Tibial nerve (tissue), 4 donors: ENCODE results near the gene BET1L. TPM values are rescaled to one million over a fixed set of nuclear protein-coding genes. Genes with fewer than 3 reads are reported as not detected.

Source experiments
- DNase-seq, 2 donors: peaks; one replicate each; pipeline ENCODE4 v3.0.0-alpha.2; 2019; ENCODE audit warnings: low spot score in 2 of 2
- H3K27ac ChIP-seq, 4 donors: fragments of 200-600 bp; sonication (generic) in 3 of 4; one replicate each; pipeline ENCODE4 v1.5.1; 2017 to 2019; ENCODE audit warnings: mild to moderate bottlenecking in 1 of 4
- H3K27me3 ChIP-seq, 2 donors: fragments of 200-600 bp; sonication (generic) in 1 of 2; one replicate each; pipeline versions ENCODE4 v1.5.1 to v1.6.0; 2017 to 2019
- H3K36me3 ChIP-seq, 3 donors: fragments of 200-600 bp; sonication (generic); one replicate each; pipeline ENCODE4 v1.5.1; 2018 to 2019
- H3K4me1 ChIP-seq, 4 donors: fragments of 200-600 bp; sonication (generic) in 3 of 4; one replicate each; pipeline ENCODE4 v1.5.1; 2017 to 2019
- H3K4me3 ChIP-seq, 4 donors: fragments of 200-600 bp; sonication (generic) in 3 of 4; one replicate each; pipeline ENCODE4 v1.5.1; 2017 to 2019; ENCODE audit warnings: mild to moderate bottlenecking in 1 of 4, moderate library complexity in 1 of 4
- H3K9me3 ChIP-seq, 4 donors: fragments of 200-600 bp; sonication (generic) in 3 of 4; one replicate each; pipeline ENCODE4 v1.5.1; 2017 to 2019
- EP300 ChIP-seq, 2 donors: sonication (generic); formaldehyde crosslinking; IDR thresholded peaks; one replicate each; pipeline ENCODE4 v1.6.1; 2017; ENCODE audit warnings: antibody characterized with exemption in 2 of 2, mild to moderate bottlenecking in 1 of 2
- POLR2A ChIP-seq, 2 donors: fragments of 450-650 bp; IDR thresholded peaks; one replicate each; pipeline ENCODE4 v1.6.1; 2017; ENCODE audit warnings: antibody characterized with exemption in 2 of 2, mild to moderate bottlenecking in 2 of 2, moderate library complexity in 2 of 2
- WGBS, 2 donors: methylation state at CpG; one replicate each; pipeline ENCODE4 v1.1.5; 2018; 5-methylcytosine and 5-hydroxymethylcytosine counted together
- total RNA-seq, 4 donors: library from RNA; depleted of rRNA; stranded (reverse); fragments of >200 nt; gene quantifications; one replicate each; pipeline ENCODE4 v1.1.0, GENCODE V29; 2016
- TF ChIP-seq, protein P1 (sequence below), 5 experiments: fragments of 200-600 bp in 3 of 5; fragments of 450-650 bp in 2 of 5; sonication (generic) in 3 of 5; IDR thresholded peaks; one replicate each; pipeline ENCODE4 v1.5.1; 2016 to 2019; ENCODE audit warnings: antibody characterized with exemption in 5 of 5, mild to moderate bottlenecking in 3 of 5, moderate library complexity in 2 of 5

The BET1L gene
- total RNA-seq, 4 donors from 2014 or later, result 30.9 to 43.9 (median 38.7) TPM

- Histone ChIP-seq H3K4me1 (peaks cover 14 to 32% (median 19%) of the 10 kb centered on the region in 4 donors), H3K4me3 (no peak overlapping the region), H3K27ac (peak overlapping the region in 1 of 4 donors; percentile 98), H3K36me3 (peaks cover 7 to 62% (median 28%) of the 10 kb centered on the region in 3 donors), H3K27me3 (no peaks in the 10 kb centered on the region), H3K9me3 (no peaks in the 10 kb centered on the region)
- WGBS, 2 donors, result 84 to 96% methylated on average over 5 of the region's 5 CpGs
- TF ChIP-seq EP300 (IDR thresholded peaks at IDR 0.05), result no peak
- no peak for DNase-seq
Measured at GRCh38 chr11:210803-211180, 3.6 kb upstream of the BET1L start.

GRCh38 chr11:210122-210802 lies 3.1 kb upstream of the BET1L start:
- 85 to 86% methylated on average over 6 to 9 of the region's 9 CpGs for WGBS, 2 donors
- TF ChIP-seq EP300 (IDR thresholded peaks at IDR 0.05) (no peak), POLR2A (IDR thresholded peaks at IDR 0.05) (no peak)
- TF ChIP-seq, protein P1, sequence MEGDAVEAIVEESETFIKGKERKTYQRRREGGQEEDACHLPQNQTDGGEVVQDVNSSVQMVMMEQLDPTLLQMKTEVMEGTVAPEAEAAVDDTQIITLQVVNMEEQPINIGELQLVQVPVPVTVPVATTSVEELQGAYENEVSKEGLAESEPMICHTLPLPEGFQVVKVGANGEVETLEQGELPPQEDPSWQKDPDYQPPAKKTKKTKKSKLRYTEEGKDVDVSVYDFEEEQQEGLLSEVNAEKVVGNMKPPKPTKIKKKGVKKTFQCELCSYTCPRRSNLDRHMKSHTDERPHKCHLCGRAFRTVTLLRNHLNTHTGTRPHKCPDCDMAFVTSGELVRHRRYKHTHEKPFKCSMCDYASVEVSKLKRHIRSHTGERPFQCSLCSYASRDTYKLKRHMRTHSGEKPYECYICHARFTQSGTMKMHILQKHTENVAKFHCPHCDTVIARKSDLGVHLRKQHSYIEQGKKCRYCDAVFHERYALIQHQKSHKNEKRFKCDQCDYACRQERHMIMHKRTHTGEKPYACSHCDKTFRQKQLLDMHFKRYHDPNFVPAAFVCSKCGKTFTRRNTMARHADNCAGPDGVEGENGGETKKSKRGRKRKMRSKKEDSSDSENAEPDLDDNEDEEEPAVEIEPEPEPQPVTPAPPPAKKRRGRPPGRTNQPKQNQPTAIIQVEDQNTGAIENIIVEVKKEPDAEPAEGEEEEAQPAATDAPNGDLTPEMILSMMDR (IDR thresholded peaks at IDR 0.05), result no peak
- H3K4me1 ChIP-seq, result peaks cover 14 to 37% (median 24%) of the 10 kb centered on the region in 4 donors
- no peaks in the 10 kb centered on the region for H3K27me3 ChIP-seq
- DNase-seq, result no peak
- H3K27ac ChIP-seq, result peak overlapping the region in 2 of 4 donors; percentile 98 to 99
- peaks cover 7 to 62% (median 28%) of the 10 kb centered on the region in 3 donors for H3K36me3 ChIP-seq
- no peaks in the 10 kb centered on the region for H3K9me3 ChIP-seq
- peak overlapping the region in 1 of 4 donors; percentile 80 for H3K4me3 ChIP-seq

DNA sequence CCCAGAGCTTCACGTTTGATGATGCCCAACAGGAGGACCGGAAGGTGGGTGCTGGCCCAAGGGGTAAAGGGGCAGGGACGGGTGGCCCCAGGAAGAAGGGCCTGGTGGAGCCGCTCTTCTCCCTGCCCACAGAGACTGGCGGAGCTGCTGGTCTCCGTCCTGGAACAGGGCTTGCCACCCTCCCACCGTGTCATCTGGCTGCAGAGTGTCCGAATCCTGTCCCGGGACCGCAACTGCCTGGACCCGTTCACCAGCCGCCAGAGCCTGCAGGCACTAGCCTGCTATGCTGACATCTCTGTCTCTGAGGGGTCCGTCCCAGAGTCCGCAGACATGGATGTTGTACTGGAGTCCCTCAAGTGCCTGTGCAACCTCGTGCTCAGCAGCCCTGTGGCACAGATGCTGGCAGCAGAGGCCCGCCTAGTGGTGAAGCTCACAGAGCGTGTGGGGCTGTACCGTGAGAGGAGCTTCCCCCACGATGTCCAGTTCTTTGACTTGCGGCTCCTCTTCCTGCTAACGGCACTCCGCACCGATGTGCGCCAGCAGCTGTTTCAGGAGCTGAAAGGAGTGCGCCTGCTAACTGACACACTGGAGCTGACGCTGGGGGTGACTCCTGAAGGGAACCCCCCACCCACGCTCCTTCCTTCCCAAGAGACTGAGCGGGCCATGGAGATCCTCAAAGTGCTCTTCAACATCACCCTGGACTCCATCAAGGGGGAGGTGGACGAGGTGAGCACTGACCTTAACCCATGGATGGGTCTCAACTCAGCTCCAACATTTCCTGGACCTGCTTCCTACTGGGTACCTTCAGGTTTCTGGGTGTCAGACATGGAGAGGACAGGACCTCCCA lies 2.3 kb upstream of the BET1L start:
- DNase-seq, result no peak
- Histone ChIP-seq H3K9me3 (no peaks in the 10 kb centered on the region), H3K27me3 (no peaks in the 10 kb centered on the region), H3K4me3 (peak overlapping the region; percentile 80 to 99 (median 91)), H3K4me1 (peaks cover 14 to 45% (median 28%) of the 10 kb centered on the region in 4 donors), H3K36me3 (peaks cover 7 to 62% (median 28%) of the 10 kb centered on the region in 3 donors), H3K27ac (peak overlapping the region; percentile 98 to 100 (median 99))
- TF ChIP-seq POLR2A (IDR thresholded peaks at IDR 0.05) (no peak), EP300 (IDR thresholded peaks at IDR 0.05) (no peak)
- TF ChIP-seq, protein P1 (IDR thresholded peaks at IDR 0.05), result no peak
- 47 to 52% methylated on average over 19 to 20 of the region's 29 CpGs for WGBS, 2 donors

GRCh38 chr11:208917-209260 lies 1.7 kb upstream of the BET1L start:
- no peak for TF ChIP-seq POLR2A (IDR thresholded peaks at IDR 0.05)
- TF ChIP-seq, protein P1 (IDR thresholded peaks at IDR 0.05), result no peak
- TF ChIP-seq EP300 (IDR thresholded peaks at IDR 0.05), result no peak
- H3K4me1 ChIP-seq, result peaks cover 14 to 51% (median 28%) of the 10 kb centered on the region in 4 donors
- no peak for DNase-seq
- no peaks in the 10 kb centered on the region for H3K27me3 ChIP-seq
- H3K36me3 ChIP-seq, result peaks cover 7 to 62% (median 28%) of the 10 kb centered on the region in 3 donors
- peak overlapping the region; percentile 98 to 100 (median 99) for H3K27ac ChIP-seq
- peak overlapping the region; percentile 80 to 99 (median 91) for H3K4me3 ChIP-seq
- no peaks in the 10 kb centered on the region for H3K9me3 ChIP-seq
- 1% methylated on average over 26 of the region's 26 CpGs for WGBS, 2 donors

GRCh38 chr11:208181-208916 lies 1.1 kb upstream of the BET1L start:
- H3K4me3 ChIP-seq, result peak overlapping the region; percentile 80 to 99 (median 91)
- peak; percentile 56 to 58 for DNase-seq
- peaks cover 7 to 62% (median 26%) of the 10 kb centered on the region in 3 donors for H3K36me3 ChIP-seq
- H3K27me3 ChIP-seq, result no peaks in the 10 kb centered on the region
- TF ChIP-seq EP300 (IDR thresholded peaks at IDR 0.05), result peak in 1 of 2 donors; percentile 80
- TF ChIP-seq, protein P1 (IDR thresholded peaks at IDR 0.05), result peak in 1 of 5 experiments; percentile 39
- TF ChIP-seq POLR2A (IDR thresholded peaks at IDR 0.05), result peak; percentile 63 to 89
- H3K4me1 ChIP-seq, result peaks cover 14 to 56% (median 28%) of the 10 kb centered on the region in 4 donors
- WGBS, 2 donors, result 0 to 1% methylated on average over 20 to 57 of the region's 57 CpGs
- H3K9me3 ChIP-seq, result no peaks in the 10 kb centered on the region
- peak overlapping the region; percentile 98 to 100 (median 99) for H3K27ac ChIP-seq
